ENCODE results near the gene BBS2.

BBS2 gene

GRCh38 chr16:56519459-56520250 lies at the start of gene BBS2:
Gene BBS2, minus strand, starts transcription at chr16:56520024. Its CDS starts 162 bp downstream, at chr16:56519862.
- peak; percentile 91 for DNase-seq

DNA sequence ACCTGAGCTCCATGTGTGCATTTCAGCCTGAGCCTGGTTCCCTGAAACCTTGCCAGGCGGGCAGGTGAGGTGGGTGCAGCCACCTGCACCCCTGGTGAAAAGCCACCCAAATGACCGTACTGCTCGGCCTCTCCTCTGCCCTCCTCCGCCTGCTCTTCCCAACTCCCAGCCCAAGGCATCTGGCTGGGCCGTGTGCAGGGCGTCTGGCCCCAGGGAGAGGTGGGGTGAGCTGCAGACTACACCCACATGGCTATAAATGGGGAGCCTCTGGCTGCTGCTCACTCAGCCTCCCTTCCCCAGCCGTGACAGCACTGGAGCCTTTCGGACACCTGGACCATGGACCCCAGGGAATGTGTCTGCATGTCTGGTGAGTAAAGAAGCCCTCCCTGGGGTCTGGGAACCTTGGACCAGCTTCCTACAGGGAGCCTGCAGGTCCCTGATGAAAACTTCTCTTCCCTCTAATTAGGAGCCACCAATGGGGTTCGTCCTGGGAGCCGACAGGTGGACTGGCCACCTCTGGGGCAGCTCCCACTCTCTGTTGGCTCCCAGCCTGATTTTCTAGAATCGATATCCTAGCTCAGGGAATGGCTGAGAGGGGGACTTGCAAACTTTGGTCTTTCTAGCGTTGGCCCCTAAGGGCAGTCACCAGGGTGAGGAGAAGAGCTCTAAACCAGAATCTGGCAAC lies 45.1 kb upstream of the BBS2 start, which contains the start of gene MT4:
Gene MT4 (plus strand): TSS at position 281 of the 685 bp plus-strand sequence. CDS start 56 bp downstream, at position 337.
- no peak for DNase-seq

DNA sequence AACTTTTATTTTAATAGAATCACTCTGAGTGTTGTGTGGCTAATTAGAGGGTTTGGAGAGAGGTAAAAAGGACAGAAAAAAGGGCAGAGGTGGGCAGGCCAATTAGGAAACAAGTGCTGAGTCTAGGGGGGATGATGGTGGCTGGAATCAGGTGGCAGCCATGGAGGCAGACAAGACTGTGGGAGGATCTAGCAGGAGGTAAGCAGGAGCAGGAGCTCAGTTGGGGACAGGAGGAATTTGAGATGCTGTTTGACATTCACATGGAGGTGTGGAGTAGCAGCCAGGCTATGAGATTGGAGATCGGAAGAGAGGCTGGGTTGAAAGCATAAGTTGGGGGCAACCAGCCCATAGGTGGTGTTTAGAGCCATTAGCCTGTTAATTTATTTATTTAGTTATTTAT lies 41.3 kb upstream of the BBS2 start:
- DNase-seq: no peak

GRCh38 chr16:56560447-56560846 lies 40.6 kb upstream of the BBS2 start:
- DNase-seq: no peak

DNA sequence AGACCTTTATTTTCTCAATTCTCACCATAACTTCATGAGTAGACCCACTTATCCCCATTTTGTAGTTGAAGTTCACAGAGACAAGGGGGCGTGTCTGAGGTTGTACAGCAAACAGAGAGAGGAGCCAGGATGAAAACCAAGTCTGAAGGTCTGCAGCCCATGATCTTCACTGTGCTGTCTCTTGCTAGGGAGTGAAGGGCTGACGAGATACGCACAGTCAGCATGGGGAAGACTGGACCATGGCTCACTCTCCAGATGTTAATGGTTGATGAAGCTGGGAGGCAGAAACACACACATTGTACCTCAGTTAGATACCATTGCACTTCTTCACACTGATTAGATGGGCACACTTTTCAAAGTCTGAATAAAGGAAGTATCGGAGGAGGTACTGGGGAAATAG lies 39.3 kb upstream of the BBS2 start:
- DNase-seq: no peak

- no peak for DNase-seq
Observed at GRCh38 chr16:56558024-56558747, 38.4 kb upstream of the BBS2 start.

DNA sequence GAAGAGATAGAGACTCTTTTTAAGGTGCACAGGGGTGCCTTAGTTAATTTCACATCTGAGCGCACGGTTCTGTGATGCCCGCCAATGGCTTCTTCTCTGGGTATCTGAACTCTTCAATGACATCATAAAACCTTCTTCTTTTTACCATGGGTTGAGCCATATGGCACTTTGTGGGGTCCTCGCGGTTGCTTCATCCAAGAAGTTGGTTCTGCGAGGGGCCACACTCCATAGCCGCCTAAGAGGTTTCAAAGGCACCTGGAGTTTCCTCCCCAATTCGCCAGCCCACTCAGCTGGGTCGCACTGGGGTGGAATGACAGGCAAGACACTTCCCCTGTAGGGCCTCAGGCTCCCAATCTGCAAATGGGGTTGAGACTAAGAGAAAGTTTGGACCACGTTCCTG lies 34.6 kb upstream of the BBS2 start:
- no peak for DNase-seq

- no peak for DNase-seq
Observed at GRCh38 chr16:56551796-56552738, 32.2 kb upstream of the BBS2 start.

DNA sequence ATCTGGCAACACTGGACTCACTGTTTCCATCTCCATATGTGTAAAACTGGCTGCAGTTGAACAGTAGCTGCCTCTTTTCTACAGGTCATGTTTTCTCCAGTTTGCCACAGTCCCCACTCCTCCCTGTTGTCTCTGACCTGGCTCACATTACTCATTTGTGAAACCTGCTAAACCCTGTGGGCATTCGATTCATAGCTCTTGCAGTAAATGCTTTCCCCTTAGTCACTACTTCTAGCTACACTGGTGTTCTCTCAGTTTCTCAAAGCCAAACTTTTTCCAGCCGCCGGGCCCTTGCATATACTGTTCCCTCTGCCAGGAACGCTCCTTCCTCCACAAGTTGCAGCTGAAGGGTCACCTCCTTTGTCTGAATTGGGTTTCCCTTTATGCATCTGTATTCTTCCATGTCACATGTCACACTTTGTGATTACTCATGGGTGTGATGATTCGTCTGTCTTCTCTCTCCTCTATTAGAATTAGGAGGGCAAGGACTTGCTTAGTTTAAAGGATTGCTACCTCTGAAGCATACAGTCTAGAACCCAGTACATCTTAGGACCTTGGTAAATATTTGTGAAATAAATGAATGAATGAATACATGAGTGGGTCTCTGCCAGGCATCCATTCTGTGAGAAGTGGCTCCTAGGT lies 30.0 kb upstream of the BBS2 start:
- no peak for DNase-seq

DNA sequence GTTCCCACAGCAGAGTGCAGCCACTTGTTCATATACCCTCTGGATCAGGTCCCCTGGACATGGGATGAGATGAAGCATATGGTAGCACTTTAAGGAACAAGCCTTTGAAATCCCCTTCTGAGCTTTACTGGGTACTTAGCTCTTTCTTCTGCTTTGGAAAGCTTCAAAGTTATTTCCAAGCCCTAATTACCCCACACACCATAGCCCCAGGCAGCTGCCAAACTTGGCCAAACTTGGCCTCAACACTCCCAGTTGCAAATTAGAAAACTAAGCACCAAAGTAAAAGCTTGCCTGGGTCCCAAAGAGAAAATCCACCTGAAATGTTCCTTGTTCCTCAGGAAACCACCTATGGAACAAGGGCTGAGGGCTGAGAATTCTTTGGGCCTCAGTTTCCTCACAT lies 29.3 kb upstream of the BBS2 start:
- DNase-seq: no peak

DNA sequence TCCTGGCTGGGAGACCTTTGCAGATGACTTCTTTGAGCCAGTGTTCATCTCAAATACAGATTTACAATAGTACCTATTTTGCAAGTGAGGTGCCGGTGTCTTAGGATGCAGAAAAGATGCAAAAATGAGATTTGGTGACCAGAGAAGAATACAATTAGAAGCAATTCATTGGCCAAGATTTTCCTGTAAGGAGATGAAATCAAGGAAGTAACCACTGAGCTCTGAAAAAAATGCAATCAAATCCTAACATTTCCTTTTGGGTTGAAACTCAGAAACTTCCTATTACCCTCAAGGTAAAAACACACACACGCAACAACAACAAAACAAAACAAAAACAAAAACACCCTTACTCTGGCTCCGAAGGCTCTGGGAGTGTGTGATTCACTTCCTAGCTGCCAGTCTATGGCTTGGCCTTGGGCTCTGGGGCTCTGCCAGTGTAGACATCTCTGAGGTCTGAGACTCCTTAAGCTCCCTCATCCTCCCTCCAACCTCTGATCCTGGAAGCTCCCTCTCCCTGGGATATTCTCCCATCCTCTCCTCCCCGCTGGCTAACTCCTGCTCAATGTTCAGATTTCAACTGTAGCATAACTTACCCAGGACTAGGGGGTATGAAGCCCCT lies 28.2 kb upstream of the BBS2 start:
- no peak for DNase-seq

GRCh38 chr16:56547120-56547948 lies 27.5 kb upstream of the BBS2 start:
- peak in 1 of 2 donors; percentile 4 for DNase-seq

DNA sequence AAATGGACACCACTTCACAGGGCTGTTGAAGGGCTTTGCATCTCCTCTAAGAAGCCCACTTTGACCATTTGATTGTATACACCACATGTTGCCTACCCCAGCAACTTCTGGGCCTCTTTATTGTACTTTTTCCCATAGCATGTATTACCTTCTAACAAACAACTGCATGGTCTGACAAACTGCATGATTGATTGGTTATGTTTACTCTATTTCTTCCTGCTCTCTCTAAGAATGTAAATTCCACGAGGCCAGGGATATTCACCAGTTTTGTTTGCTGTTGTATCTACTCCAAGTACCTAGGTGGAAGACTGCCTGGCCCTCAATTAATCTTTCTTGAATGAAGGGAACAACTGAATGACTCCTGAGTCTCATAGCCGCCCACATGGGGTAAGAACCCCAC lies 22.2 kb upstream of the BBS2 start:
- DNase-seq: no peak

DNA sequence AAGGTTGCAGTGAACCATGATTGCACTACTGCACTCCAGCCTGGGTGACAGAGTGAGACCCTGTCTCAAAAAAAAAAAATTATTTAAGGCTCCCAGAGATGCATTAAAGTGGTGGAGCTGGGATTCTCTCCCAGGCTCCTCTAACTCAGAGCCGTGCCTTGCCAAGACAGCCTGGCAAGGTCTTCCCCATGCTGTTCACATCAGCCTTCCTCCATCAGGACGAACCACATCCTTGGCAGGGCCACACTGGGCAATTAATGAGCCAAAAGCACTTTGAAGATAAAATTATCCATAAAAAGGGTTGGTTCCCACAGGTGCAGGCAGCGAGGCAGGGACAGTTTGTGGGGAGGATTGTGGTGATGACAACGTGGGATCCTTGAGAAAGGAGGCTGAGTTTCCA lies 19.8 kb upstream of the BBS2 start:
- no peak for DNase-seq

GRCh38 chr16:56538331-56538730 lies 18.5 kb upstream of the BBS2 start:
- DNase-seq: no peak

- DNase-seq: no peak
Observed at GRCh38 chr16:56534847-56535383, 15.1 kb upstream of the BBS2 start.

DNA sequence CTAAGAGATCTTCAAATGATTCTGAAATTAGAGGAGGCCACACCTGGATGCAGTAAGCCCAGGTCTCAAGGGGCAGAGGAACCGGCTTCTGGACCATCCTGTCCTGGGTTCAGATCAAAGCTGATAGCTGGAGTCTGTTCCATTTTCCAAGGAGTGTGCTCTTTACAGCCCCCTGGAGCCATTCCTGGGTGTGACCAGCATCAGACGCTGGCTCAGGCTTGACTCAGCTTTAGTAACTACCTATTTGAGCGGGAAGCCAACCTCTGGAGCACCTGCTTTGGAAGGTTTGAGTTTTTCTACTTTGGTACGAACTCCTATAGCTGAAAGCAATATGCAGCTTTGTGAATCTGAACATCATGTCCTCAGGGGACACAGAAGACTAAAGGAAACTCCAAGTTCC lies 12.9 kb upstream of the BBS2 start:
- DNase-seq: no peak

DNA sequence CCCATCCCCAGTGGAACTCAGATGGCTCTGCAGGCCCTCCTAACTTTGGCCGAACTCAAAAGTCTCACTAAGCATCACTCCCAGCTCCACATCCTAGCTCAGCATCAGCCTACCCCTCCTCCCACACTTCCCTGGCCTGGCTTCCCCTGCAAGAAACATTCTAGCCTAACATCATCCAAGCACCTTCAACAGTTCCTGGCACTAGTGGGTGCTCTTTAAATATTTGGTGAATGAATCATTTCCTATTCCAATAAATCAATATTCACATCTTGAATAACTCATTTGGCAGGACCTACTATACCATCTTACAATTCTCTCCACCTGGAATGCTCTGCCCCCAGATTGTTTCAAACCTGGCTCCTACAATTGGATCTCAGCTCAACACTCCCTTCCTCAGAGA lies 11.0 kb upstream of the BBS2 start:
- DNase-seq: no peak

- DNase-seq: no peak
Observed at GRCh38 chr16:56525236-56525635, 5.4 kb upstream of the BBS2 start.

GRCh38 chr16:56520251-56520577 lies 390 bp upstream of the BBS2 start:
- no peak for DNase-seq
